Measurements from ENCODE around the gene TMEM231. TPM values are rescaled to one million over a fixed set of nuclear protein-coding genes. Genes with fewer than 3 reads are reported as not detected.

The TMEM231 gene
- total and polyA plus RNA-seq, 2 of the 8 experiments (the other 6 are each of a cell fraction or from before 2014, with no cell fraction given): 8.3 to 26.7 TPM

GRCh38 chr16:75506574-75506973 is 49.5 kb downstream of the TMEM231 start (continued):
- TF ChIP-seq CHD1 (IDR thresholded peaks at IDR 0.05; ENCODE audit: low read depth, low read length) (no peak), NANOG (IDR thresholded peaks at IDR 0.05; ENCODE audit: insufficient read depth, low read depth, low read length, poor library complexity, severe bottlenecking) (no peak), RFX5 (IDR thresholded peaks at IDR 0.05; ENCODE audit: borderline replicate concordance, low read depth, low read length) (no peak)
